H9 (cell line): Measurements from ENCODE around the gene TNIK. TPM values are rescaled to one million over a fixed set of nuclear protein-coding genes. Genes with fewer than 3 reads are reported as not detected.

Source experiments
- DNase-seq: peaks from one replicate; pipeline ENCODE4 v3.0.0-alpha.2; 2017
- H2AFZ ChIP-seq: one replicate; pipeline ENCODE4 v1.6.1; 2013; ENCODE audit warnings: mild to moderate bottlenecking, low read length, control low read depth, moderate library complexity
- H2AK5ac ChIP-seq: 2 replicates; pipeline ENCODE4 v1.6.1; 2013; ENCODE audit warnings: low read length, control low read depth, mixed read lengths; ENCODE audit not compliant: insufficient read length
- H2BK120ac ChIP-seq: one replicate; pipeline ENCODE4 v1.6.1; 2013; ENCODE audit warnings: low read depth, mild to moderate bottlenecking, low read length, control low read depth, inconsistent platforms; ENCODE audit not compliant: poor library complexity, severe bottlenecking
- H2BK12ac ChIP-seq: 2 replicates; pipeline ENCODE4 v1.6.1; 2013; ENCODE audit warnings: low read length, control low read depth, mixed read lengths, low read depth; ENCODE audit not compliant: insufficient read length
- H2BK15ac ChIP-seq: 2 replicates; pipeline ENCODE4 v1.6.1; 2013; ENCODE audit warnings: low read depth, low read length, control low read depth
- H2BK20ac ChIP-seq: one replicate; pipeline ENCODE4 v1.6.1; 2013; ENCODE audit warnings: low read depth, mild to moderate bottlenecking, low read length, control low read depth, inconsistent platforms; ENCODE audit not compliant: poor library complexity, severe bottlenecking
- H2BK5ac ChIP-seq: 2 replicates; pipeline ENCODE4 v1.6.1; 2013; ENCODE audit warnings: low read length, control low read depth, mixed read lengths; ENCODE audit not compliant: insufficient read length
- H3K14ac ChIP-seq: 2 replicates; pipeline ENCODE4 v1.6.1; 2013; ENCODE audit warnings: low read length, control low read depth; ENCODE audit not compliant: insufficient read depth
- H3K18ac ChIP-seq: 2 replicates; pipeline ENCODE4 v1.6.1; 2013; ENCODE audit warnings: low read depth, mild to moderate bottlenecking, mixed read lengths, low read length, control low read depth; ENCODE audit not compliant: insufficient read length
- H3K23ac ChIP-seq: 2 replicates; pipeline ENCODE4 v1.6.1; 2013; ENCODE audit warnings: low read length, control low read depth, mixed read lengths, low read depth; ENCODE audit not compliant: insufficient read length
- H3K23me2 ChIP-seq: 2 replicates; pipeline ENCODE4 v1.6.1; 2013; ENCODE audit warnings: low read depth, mild to moderate bottlenecking, mixed read lengths, low read length, control low read depth; ENCODE audit not compliant: insufficient read length, poor library complexity, severe bottlenecking
- H3K27ac ChIP-seq: 2 replicates; pipeline ENCODE4 v1.5.1; 2013; ENCODE audit warnings: low read length, control low read depth, mixed read lengths, low read depth; ENCODE audit not compliant: insufficient read length
- H3K27me3 ChIP-seq: 2 replicates; pipeline ENCODE4 v1.6.1; 2013; ENCODE audit warnings: low read length, control low read depth, inconsistent platforms; ENCODE audit not compliant: insufficient read depth
- H3K4ac ChIP-seq: 2 replicates; pipeline ENCODE4 v1.6.1; 2013; ENCODE audit warnings: low read depth, mild to moderate bottlenecking, control low read depth, inconsistent platforms, low read length, moderate library complexity
- H3K4me1 ChIP-seq: 2 replicates; pipeline ENCODE4 v1.6.1; 2013; ENCODE audit warnings: low read length, control low read depth, inconsistent platforms; ENCODE audit not compliant: insufficient read depth
- H3K4me2 ChIP-seq: 2 replicates; pipeline ENCODE4 v1.6.1; 2013; ENCODE audit warnings: low read length, control low read depth, mixed read lengths; ENCODE audit not compliant: insufficient read length, insufficient read depth
- H3K56ac ChIP-seq: 2 replicates; pipeline ENCODE4 v1.6.1; 2013; ENCODE audit warnings: low read depth, mild to moderate bottlenecking, mixed read lengths, low read length, control low read depth; ENCODE audit not compliant: insufficient read length
- H3K79me1 ChIP-seq: 2 replicates; pipeline ENCODE4 v1.6.1; 2013; ENCODE audit warnings: low read depth, mild to moderate bottlenecking, moderate library complexity, low read length, control low read depth, inconsistent platforms; ENCODE audit not compliant: insufficient read depth, poor library complexity, severe bottlenecking
- H3K79me2 ChIP-seq: 2 replicates; pipeline ENCODE4 v1.6.1; 2013; ENCODE audit warnings: low read length, control low read depth, inconsistent platforms; ENCODE audit not compliant: insufficient read depth
- H3K9ac ChIP-seq: 2 replicates; pipeline ENCODE4 v1.6.1; 2013; ENCODE audit warnings: low read length, control low read depth, mixed read lengths; ENCODE audit not compliant: insufficient read length; ENCODE audit errors: extremely low read depth
- H3K9me3 ChIP-seq: one replicate; pipeline ENCODE4 v1.6.1; 2013; ENCODE audit warnings: low read depth, low read length, inconsistent platforms; ENCODE audit not compliant: control insufficient read depth
- H3T11ph ChIP-seq: one replicate; pipeline ENCODE4 v1.6.1; 2013; ENCODE audit warnings: mild to moderate bottlenecking, low read length, control low read depth, inconsistent platforms
- H4K20me1 ChIP-seq: one replicate; pipeline ENCODE4 v1.6.1; 2013; ENCODE audit not compliant: control insufficient read depth, insufficient read length, insufficient read depth
- H4K5ac ChIP-seq: 2 replicates; pipeline ENCODE4 v1.6.1; 2013; ENCODE audit warnings: low read depth, mild to moderate bottlenecking, mixed read lengths, low read length, control low read depth; ENCODE audit not compliant: insufficient read length
- H4K8ac ChIP-seq: replicated peaks from 2 replicates; pipeline ENCODE4 v1.6.1; 2013; ENCODE audit warnings: low read length, control low read depth, mixed read lengths, low read depth; ENCODE audit not compliant: insufficient read length
- H4K91ac ChIP-seq: 2 replicates; pipeline ENCODE4 v1.6.1; 2013; ENCODE audit warnings: low read depth, mild to moderate bottlenecking, moderate library complexity, mixed read lengths, low read length, control low read depth; ENCODE audit not compliant: insufficient read length
- H3K27ac Mint-ChIP-seq, 3 experiments: 2 replicates in 2 of 3; 3 replicates in 1 of 3; pipeline ENCODE4 v1.8.0; 2020 to 2021; ENCODE audit warnings: mixed read lengths in 3 of 3, mild to moderate bottlenecking in 1 of 3, moderate library complexity in 1 of 3
- H3K27me3 Mint-ChIP-seq: 2 replicates; pipeline ENCODE4 v1.8.0; 2021; ENCODE audit warnings: low read depth, mild to moderate bottlenecking, moderate library complexity, mixed read lengths
- H3K36me3 Mint-ChIP-seq, 3 experiments: 2 replicates in 2 of 3; 3 replicates in 1 of 3; pipeline ENCODE4 v1.8.0; 2020 to 2021; ENCODE audit warnings: low read depth in 3 of 3, mixed read lengths in 3 of 3; ENCODE audit not compliant: insufficient read depth in 1 of 3
- H3K4me1 Mint-ChIP-seq, 2 experiments: 2 replicates each; pipeline ENCODE4 v1.8.0; 2020; ENCODE audit warnings: mixed read lengths in 2 of 2
- H3K4me3 Mint-ChIP-seq, 2 experiments: 2 replicates in 1 of 2; 3 replicates in 1 of 2; pipeline ENCODE4 v1.8.0; 2020 to 2021; ENCODE audit warnings: mild to moderate bottlenecking in 2 of 2, mixed read lengths in 2 of 2, moderate library complexity in 1 of 2
- H3K9me3 Mint-ChIP-seq, 2 experiments: 2 replicates in 1 of 2; 3 replicates in 1 of 2; pipeline ENCODE4 v1.8.0; 2020; ENCODE audit warnings: mild to moderate bottlenecking in 2 of 2, mixed read lengths in 2 of 2, moderate library complexity in 1 of 2
- CTCF ChIP-seq: fragments of 200-600 bp; sonication (generic); conservative IDR thresholded peaks from 3 replicates; pipeline ENCODE4 v1.8.0; 2021; ENCODE audit warnings: antibody characterized with exemption, mild to moderate bottlenecking
- WGBS: extraction: QIAGEN DNeasy Blood & Tissue Kit; methylation state at CpG from one replicate; pipeline ENCODE4 v1.1.7; 2013; ENCODE audit warnings: missing lambda C conversion rate, low lambda C conversion rate, mixed read lengths; ENCODE audit not compliant: insufficient read length; ENCODE audit errors: extremely low coverage; 5-methylcytosine and 5-hydroxymethylcytosine counted together
- total RNA-seq: library from RNA; stranded (reverse); gene quantifications from 2 replicates; pipeline ENCODE4 v1.2.1, GENCODE V29; 2021

Gene TNIK
- total RNA-seq, 1 experiment from 2014 or later, result 15.9 TPM

GRCh38 chr3:171262431-171262830 is 197.8 kb downstream of the TNIK start:
- H4K20me1 ChIP-seq, result no peaks in the 10 kb centered on the region
- no peak overlapping the region for H2BK5ac ChIP-seq
- H3K23me2 ChIP-seq, result no peaks in the 10 kb centered on the region
- no peak for TF ChIP-seq CTCF
- no peak overlapping the region for H4K5ac ChIP-seq
- no peak overlapping the region for H3K23ac ChIP-seq
- no peak overlapping the region for H3K18ac ChIP-seq
- no peak overlapping the region for H3K4me2 ChIP-seq
- H3K79me2 ChIP-seq, result peaks cover 3% of the 10 kb centered on the region; the same call in 1 of the 2 replicates
- H3K56ac ChIP-seq, result no peak overlapping the region
- H2BK20ac ChIP-seq, result no peak overlapping the region
- H2AFZ ChIP-seq, result no peak overlapping the region
- no peak for DNase-seq
- no peak overlapping the region for H2AK5ac ChIP-seq
- H3K9me3 Mint-ChIP-seq, result no peaks in the 10 kb centered on the region
- H3K27ac ChIP-seq, result no peak overlapping the region
- no peaks in the 10 kb centered on the region for H3K9me3 ChIP-seq
- no CpG with 5 or more reads among the region's 1 CpG for WGBS
- no peak overlapping the region for H2BK12ac ChIP-seq
- H3K27me3 ChIP-seq, result no peaks in the 10 kb centered on the region
- no peak overlapping the region for H4K91ac ChIP-seq
- H3K9ac ChIP-seq, result no peak overlapping the region
- peaks cover 16% of the 10 kb centered on the region; the same call in 1 of the 2 replicates for H3K4me1 ChIP-seq
- H3K4ac ChIP-seq, result no peak overlapping the region
- no peak overlapping the region for H3K14ac ChIP-seq
- H3K36me3 Mint-ChIP-seq, result 0 out of 7 replicates have a peak, but pooled peaks cover 0 to 2% (median 0%) of the 10 kb centered on the region in 3 experiments
- no peak overlapping the region for H4K8ac ChIP-seq
- H3K27me3 Mint-ChIP-seq, result no peaks in the 10 kb centered on the region
- no peaks in the 10 kb centered on the region for H3K79me1 ChIP-seq
- no peak overlapping the region for H3T11ph ChIP-seq
- peaks cover 30 to 33% of the 10 kb centered on the region in 2 experiments for H3K4me1 Mint-ChIP-seq
- no peak overlapping the region for H2BK120ac ChIP-seq
- no peak overlapping the region for H2BK15ac ChIP-seq
- H3K27ac Mint-ChIP-seq, result no peak overlapping the region; a peak in 1 of 7 replicates
- H3K4me3 Mint-ChIP-seq, result no peak overlapping the region
